HG02970 (cell line): ENCODE results near the gene ELMOD3.
"Not testable (repeated sequence)": the region's sequence is repeated elsewhere in the genome, so short reads cannot be mapped to it uniquely, and the experiment has no call there.

ENCODE experiments used
- ATAC-seq: cut with Tn5 transposase; IDR thresholded peaks from one replicate; pipeline ENCODE4 v1.9.1; 2021; ENCODE audit warnings: mild to moderate bottlenecking, moderate library complexity, moderate number of reproducible peaks; ENCODE audit not compliant: unreplicated experiment, low FRiP score

Gene ELMOD3

DNA sequence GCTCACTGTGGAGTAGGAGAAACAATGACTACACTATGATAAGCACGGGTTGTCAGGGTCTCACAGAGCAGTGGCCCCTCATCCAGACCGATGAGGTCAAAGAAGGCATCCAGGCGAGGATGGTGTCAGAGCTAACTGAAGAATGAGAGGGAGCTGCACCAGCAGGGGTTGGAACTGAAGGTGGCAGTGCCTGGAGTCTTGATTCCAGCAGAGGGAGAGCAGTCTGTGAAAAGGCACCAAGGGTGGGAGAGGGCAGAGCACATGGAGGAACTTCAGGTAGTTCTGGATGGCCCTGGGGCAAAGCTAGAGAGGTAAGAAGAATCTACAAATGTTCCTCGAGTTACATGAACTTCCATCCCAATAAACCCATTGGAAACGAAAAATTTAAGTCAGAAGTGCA lies 12.6 kb downstream of the ELMOD3 start:
- ATAC-seq, result no peak

DNA sequence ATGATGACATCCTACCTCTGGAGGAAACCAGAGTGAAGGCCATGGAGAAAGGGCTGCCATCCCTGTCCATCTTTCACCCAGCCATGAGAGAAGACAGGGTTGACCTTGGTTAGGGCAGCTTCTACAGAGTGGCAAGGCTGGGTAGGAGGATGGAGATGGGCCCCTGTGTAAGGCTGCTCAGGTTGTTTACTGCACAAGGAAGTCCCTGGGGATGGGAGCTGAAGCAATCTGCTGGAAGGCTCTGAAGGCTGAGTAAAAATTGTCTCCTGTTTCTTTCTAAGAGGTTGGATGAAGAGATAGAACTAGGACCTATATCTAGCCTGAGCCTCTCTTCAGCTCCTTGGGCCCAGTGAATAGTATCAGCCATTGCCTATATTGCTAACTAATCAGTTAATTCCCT lies 14.4 kb downstream of the ELMOD3 start:
- ATAC-seq, result no peak

DNA sequence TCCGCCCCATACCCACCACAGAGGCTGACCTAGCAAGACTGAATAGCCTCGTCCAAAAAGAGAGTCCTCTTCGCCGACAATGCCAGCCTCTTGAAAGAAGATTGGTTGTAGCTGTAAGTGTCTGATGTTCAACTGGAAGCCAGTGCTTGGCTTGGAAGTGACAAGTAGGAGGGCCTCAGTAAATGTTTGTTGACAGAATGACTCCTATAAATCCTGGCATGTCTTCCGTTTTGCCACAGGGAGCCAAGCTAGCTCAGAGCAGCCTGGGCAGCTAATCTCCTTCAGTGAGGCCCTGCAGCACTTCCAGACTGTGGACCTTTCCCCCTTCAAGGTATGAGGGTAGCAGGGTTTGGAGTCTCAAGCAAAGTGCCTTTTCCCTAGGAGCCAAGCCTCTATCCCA lies 14.9 kb downstream of the ELMOD3 start:
- no peak for ATAC-seq

DNA sequence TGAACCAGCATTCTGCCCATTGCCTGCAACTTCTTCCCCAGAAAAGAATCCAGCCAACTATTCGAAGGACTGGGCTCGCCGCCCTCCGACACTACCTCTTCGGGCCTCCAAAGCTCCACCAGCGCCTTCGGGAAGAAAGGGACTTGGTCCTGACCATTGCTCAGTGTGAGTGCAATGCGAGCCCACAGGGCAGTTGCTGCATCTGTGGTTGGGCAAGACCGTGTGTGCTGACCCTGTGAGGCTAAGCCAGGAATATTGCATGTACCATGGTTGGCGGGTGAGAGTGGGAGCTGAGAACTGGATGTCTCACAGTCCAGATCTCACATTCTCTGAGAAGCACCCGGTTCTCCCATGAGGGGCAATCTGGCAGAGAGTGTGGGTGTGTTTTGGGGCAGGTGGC lies 16.5 kb downstream of the ELMOD3 start:
- ATAC-seq, result no peak

DNA sequence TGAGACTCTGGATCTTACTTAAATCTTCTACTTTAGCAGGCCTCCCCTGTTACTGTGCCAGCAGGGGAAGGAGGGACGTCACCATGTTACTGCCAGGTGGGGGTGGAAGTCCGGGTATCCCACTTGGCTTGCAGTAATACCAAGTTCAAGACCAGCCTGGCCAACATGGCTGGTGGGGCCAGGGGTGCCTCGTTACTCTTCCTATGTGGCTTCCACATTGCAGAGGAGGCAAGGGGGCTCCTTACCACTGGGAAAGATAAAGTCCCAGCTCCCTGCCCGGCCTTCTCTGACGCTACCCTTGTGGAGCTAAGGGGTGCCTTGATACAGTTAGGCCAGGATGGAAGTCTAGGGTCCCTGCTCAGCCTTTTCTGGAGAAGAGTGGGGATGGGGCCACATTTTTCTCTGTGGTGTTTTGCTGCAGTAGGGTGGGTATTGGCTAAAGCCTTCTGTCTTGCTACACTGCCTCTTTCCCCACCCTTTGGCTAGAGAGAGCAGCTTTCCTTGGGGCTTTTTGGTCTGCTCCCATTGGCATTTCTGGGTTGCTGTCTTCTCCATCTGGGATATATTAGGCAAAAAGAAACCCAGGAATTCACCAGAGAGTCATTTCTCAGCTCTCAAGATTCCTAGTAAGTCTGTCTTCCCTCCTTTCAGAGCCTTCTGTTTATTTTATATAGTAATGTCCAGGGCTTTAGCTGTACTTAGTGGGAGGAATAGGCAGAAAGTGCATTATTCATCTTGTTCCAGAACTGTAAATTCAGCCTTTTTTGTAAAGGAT lies 21.9 kb downstream of the ELMOD3 start:
- no peak for ATAC-seq

DNA sequence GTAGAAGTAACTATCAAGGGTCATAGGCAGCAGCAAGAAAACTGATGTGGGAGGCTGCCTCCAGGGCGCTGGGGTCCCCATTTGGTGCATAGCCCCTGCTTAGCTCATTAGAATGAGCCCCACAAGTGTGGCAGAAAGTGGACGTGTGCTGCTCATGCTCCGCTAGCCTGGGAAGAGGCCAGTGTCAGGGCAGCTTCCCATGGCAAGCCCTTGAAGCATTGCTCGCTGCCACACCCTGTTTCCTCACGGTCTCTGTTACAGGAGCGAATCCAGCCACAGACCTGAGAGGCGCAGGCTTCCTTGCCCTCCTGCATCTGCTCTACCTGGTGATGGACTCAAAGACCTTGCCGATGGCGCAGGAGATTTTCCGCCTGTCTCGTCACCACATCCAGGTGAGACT lies 22.5 kb downstream of the ELMOD3 start:
- no peak for ATAC-seq

DNA sequence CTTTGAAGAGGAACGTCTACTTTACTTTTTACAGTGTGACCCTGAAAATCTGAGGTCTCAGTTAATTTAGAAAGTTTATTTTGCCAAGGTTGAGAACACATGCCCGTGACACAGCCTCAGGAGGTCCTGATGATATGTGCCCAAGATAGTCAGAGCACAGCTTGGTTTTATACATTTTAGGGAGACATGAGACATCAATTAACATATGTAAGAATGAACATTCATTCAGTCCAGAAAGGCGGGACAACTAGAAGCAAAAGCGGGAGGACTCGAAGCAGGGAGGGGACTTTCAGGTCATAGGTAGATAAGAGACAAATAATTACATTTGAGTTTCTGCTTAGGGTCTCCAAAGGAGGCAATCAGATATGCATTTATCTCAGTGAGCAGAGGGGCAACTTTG lies 23.7 kb downstream of the ELMOD3 start:
- ATAC-seq, result no peak

DNA sequence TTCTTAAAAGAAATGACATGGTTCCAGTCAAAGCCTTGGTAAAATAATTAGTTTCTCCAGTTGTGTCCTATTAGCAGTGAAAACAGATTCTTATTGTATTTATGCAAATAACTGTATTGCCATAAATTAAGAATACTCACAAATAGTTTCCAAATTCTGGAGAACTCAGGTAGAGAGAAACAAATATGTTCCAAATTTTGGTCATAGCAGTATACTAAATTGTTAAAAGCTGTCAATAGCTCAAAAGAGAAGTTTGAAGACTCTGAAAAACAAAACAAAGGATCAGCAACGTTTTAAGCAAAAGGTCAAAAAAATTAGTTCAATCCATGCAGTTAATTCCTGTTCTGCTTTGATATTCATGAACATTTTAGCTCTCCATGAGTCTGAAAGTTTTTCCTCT lies 25.5 kb downstream of the ELMOD3 start:
- no peak for ATAC-seq

DNA sequence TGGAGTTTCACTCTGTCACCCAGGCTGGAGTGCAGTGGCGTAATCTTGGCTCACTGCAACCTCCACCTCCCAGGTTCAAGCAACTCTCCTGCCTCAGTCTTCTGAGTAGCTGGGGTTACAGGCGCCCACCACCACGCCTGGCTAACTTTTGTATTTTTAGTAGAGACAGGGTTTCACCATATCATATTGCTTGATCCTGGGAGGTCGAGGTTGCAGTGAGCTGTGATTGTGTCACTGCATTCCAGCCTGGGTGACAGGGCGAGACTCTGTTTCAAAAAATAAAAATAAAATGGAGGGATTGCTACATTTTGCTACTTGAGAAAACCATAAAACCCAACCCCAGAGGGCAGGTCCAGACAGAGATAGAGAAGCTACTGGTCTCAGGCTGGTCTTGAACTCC lies 28.6 kb downstream of the ELMOD3 start:
- ATAC-seq, result not testable (repeated sequence)

DNA sequence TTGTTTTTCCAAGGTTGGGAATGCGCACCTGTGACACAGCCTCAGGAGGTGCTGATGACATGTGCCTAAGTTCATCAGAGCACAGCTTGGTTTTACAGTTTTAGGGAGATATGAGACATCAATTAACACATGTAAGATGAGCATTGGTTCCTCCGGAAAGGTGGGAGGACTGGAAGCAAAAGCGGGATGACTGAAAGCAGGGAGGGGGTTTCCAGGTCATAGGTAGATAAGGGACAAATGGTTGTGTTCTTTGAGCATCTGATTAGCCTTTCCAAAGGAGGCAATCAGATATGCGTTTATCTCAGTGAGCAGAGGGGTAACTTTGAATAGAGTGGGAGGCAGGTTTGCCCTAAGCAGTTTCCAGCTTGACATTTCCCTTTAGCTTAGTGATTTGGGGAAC lies 29.3 kb downstream of the ELMOD3 start:
- ATAC-seq, result no peak

DNA sequence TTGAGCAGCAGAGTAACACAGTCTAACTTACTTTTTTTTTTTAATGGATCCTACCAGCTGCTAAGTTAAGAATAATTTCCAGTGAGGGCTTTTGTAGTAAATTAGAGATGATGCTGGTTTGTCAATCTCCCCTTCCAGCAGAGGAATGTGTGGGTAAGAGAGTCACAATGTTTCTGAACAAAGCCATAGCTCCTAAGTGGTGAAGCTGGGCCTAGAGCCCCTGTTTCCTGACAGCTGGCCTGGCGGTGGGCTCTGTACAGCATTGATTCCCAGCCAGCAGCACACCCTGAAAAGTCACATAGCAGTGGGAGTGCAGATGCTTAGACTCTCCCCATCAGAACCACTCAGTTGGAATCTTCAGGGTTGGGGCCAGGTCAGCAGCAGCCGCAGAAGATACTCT lies 31.2 kb downstream of the ELMOD3 start:
- ATAC-seq, result no peak

DNA sequence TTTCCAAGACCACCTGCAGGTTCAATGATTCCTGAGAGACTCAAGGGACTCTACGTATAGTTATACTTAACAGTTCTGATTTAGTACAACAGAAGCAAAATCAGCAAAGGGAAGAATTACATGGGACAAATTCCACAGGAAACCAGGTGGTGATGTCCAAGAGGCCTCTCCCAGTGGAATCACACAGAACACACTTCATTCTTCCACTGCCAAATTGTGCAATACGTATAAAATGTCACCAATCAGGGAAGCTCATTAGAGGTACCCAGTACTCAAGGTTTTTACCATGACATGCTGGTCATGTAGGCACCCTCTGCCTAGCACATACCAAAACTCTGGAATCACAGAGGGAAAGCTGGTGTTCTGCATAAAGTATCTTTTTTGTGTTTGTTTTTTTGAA lies 33.2 kb downstream of the ELMOD3 start:
- no peak for ATAC-seq

DNA sequence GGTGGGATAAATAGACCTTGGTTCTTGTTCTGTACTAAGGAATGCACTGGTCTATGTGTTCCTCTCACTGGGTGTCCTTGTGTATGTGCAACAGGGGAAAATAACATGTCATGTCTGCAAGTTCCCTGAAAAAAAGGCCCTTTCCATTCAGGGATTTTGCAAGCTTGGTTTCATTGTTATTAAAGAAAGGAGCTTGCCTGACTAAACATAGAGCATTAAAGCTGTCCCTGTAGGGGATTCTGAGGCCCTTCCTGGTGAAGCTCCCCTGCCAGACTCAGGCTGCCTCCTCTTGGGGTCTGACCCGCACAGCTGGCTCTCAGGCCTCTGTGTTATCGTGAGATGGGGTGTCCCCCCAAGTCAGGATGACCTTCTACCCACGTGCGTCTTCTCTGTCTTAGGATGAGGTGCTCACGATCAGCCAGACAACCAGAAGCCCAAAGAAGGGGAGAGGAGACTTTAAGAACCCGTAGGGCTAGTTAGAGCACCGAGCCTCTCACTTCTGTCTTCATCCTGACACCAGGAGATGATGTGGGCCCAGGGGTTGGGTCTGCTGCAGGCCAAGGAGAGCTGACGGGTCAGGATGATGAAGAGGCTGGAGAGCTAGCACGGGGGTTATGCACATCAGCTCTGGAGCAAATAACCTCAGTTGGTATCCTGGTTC lies 34.4 kb downstream of the ELMOD3 start:
- no peak for ATAC-seq

DNA sequence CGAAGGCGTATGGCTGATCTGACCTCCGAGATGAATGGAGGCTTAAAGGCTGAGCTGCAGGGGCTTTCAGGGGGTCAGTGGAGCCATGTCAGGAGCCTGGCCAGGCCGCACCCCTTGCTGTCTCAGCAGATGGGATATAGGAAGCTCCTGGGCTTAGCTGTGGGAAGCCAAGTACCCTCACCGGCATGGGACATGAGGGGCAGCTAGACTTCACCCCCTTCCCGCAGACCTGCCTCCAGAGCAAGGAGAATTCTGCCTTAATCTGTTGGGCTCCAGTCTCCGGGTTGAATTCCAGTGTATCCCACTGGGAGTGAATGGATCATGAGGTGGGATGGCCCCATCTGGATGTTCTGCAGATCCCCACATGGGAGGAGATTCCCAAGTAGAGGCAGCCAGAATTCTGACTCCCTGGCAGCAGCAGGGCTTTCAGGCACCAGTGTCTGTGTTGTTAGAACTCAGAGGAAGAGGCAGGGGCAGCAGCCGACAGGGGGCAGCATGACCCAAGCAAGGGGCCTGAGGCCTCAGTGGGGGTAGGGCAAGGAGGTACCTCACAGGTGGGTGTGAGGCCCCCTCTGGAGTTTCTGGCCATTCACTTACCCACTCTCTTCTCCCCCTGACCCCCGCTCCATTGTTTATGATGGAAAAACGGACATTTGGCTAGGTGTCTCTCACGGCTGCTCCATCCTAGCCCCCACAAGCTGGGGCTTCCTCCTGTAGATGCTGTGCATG lies 36.5 kb downstream of the ELMOD3 start:
- ATAC-seq, result no peak

DNA sequence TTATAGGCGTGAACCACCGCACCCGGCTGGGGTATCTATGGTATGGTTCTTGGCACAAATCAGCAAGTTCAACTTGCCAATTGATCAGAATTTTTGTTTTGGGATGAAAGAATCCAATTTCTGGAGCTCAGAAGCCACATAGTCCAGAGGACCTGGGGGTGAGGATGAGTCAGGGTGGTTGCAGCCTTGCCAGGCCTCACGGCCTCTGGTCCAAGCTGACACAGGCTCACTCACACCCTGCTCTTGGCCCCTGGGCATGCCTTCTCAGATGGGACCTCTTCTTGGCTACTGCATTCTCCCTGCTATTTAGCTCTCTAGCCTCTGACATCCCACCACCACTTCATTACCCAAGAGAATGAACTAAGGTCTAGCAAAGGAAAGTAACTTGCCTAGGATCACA lies 39.3 kb downstream of the ELMOD3 start:
- ATAC-seq, result no peak

DNA sequence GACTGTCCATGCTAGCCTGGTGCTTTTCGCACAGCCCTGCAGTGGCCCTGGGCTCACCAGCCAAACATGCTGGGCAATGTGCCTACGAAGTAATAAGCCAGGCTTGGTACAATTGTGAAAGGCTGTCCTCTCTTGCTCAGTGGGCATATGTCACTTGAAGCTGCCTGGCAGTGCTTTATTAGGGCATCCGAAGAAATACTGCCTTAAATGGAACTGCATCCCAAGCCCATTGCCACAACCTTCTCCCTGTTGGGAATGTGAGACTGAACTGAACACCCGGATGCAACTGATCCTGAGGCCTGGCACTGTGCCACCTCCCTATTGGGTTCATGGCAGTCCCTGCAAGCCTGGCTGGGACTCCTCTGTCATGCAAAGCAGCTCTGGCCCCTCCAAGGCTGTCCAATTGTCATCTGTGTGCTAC lies 39.7 kb downstream of the ELMOD3 start:
- ATAC-seq, result no peak

DNA sequence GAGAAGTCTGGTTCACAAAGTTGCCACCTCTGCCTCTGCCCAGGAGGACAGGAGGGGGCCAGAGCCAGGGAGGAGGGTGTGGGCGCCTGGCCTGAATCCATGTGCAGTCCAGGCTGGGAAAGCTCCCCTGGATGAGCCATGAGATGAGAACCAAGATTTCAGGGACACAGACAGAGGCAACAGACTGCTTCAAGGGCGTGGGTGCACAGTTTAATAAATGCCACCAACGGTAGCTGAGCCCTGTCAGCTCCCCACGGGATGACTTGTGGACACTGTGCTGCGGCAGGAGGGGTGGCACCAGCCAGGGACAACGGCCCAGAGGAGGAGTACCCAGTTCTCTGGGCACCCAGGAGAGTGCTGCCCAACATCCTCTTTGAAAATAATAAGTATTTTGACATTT lies 40.4 kb downstream of the ELMOD3 start:
- ATAC-seq, result no peak

DNA sequence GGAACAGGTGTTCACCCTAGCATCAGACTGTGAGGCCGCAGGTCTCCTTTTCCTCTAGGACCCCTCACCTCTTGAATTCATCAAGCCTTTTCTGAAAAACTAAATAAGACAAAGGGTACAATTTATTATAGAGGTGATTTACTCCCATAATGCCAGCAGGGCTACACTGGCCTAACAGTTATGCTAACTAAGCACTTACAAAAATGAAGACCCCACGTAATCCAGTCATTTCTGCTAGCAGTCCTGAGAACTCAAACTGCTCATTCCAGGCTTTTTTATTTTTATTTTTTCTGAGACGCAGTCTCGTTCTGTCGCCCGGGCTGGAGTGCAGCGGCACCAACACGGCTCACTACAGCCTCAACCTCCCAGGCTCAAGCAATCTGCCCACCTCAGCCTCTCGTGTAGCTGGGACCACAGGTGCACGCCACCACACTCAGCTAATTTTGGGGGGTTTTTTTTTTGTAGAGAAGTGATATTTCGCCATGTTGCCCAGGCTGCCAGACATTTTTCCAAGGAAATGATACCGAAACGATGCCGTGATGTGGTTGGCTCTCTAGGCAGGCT lies 41.4 kb downstream of the ELMOD3 start:
- ATAC-seq, result no peak

DNA sequence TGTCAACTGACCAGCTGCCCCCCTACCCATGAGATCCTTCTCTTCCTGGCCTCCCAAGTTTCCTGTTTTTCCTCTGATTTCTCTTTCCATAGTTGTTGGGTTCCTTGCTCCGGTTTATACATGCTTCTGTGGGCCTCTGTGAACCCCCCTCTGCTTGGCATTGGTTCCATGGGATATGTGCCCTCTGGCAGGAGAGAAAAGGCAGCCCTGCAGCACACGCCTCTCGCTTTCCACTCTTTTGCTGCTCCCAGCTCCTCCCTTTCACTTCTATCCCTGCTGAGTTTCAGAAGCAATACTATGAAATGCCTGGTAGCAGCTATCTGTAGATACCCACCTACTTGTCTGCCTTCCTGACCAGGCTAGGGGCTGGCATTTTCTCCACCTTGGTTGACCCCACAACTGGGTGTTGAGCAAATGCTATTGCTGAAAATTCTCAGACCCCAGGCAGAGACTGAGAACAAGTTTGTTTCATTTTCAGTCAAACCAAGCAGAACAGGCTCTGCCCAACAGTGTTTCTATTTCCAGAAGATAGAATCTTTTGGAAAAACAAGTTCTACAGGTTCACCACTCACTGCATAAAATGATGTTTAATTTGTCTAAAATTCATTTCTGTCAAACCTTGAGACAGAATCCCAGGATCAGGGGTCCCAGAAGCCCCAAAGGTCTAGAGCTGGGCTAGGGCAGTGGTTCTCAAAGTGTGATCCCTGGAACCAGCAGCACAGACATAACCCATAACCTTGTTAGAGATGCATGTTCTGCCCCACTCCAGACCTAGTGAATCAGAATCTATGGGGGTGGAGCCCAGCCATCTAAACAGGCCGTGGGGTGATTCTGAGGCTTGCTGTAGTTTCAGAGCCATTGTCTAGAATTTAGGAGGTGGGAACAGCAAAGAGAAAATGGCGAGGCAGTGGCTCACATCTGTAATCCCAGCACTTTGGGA lies 42.2 kb downstream of the ELMOD3 start:
- no peak for ATAC-seq

DNA sequence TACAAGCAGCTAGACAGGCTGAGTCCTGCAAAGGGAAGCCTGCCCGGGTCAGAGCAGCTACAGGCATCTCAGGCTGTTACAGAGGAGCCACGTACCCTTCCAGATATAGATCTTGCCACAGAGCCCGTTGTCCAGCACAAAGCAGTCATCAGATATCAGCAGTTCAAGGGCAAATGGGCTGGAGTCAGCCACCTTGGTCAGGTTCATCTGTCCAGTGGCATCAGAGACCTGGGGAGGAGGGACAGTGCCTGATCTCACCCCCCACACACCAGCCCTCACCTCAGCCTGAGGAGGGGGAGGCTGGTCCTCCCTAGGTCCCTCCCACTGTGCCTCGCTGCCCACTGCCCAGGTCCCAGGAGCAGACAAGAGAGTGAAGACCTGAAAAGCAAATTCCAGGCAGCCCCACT lies 43.4 kb downstream of the ELMOD3 start:
- ATAC-seq, result no peak
